Fibroblast of gingiva (primary cell): ENCODE results near the gene FAM217A.
"Not testable (repeated sequence)": the region's sequence is repeated elsewhere in the genome, so short reads cannot be mapped to it uniquely, and the experiment has no call there.

Experiments
- DNase-seq: peaks from one replicate; pipeline ENCODE4 v3.0.0-alpha.2; 2011; ENCODE audit warnings: low read depth

FAM217A gene

GRCh38 chr6:4078691-4079471 is at the start of gene FAM217A:
Gene FAM217A (minus strand): TSS chr6:4079137. CDS start chr6:4077414, 1,723 bp downstream.
- DNase-seq, result no peak

- no peak for DNase-seq
Measured at GRCh38 chr6:4128072-4128471, 49.1 kb upstream of the FAM217A start.

GRCh38 chr6:4125933-4126864 is 47.3 kb upstream of the FAM217A start:
- DNase-seq, result peak; percentile 79

- DNase-seq, result no peak
Measured at GRCh38 chr6:4125500-4125899, 46.6 kb upstream of the FAM217A start.

GRCh38 chr6:4124351-4124750 is 45.4 kb upstream of the FAM217A start:
- DNase-seq, result no peak

GRCh38 chr6:4115741-4116140 is 36.8 kb upstream of the FAM217A start:
- no peak for DNase-seq

GRCh38 chr6:4114123-4114522 is 35.2 kb upstream of the FAM217A start:
- no peak for DNase-seq

GRCh38 chr6:4113649-4114048 is 34.7 kb upstream of the FAM217A start:
- peak; percentile 16 for DNase-seq

GRCh38 chr6:4112366-4112765 is 33.4 kb upstream of the FAM217A start:
- DNase-seq, result no peak

GRCh38 chr6:4109363-4109815 is 30.5 kb upstream of the FAM217A start:
- DNase-seq, result peak; percentile 89

- no peak for DNase-seq
Measured at GRCh38 chr6:4108561-4109093, 29.7 kb upstream of the FAM217A start.

GRCh38 chr6:4107873-4108272 is 28.9 kb upstream of the FAM217A start:
- no peak for DNase-seq

GRCh38 chr6:4105980-4106536 is 27.1 kb upstream of the FAM217A start:
- DNase-seq, result no peak

- DNase-seq, result no peak
Measured at GRCh38 chr6:4103929-4104328, 25.0 kb upstream of the FAM217A start.

GRCh38 chr6:4102687-4103244 is 23.8 kb upstream of the FAM217A start:
- DNase-seq, result no peak

GRCh38 chr6:4101298-4101697 is 22.4 kb upstream of the FAM217A start:
- DNase-seq, result no peak

- no peak for DNase-seq
Measured at GRCh38 chr6:4100655-4101054, 21.7 kb upstream of the FAM217A start.

- no peak for DNase-seq
Measured at GRCh38 chr6:4093288-4093687, 14.4 kb upstream of the FAM217A start.

GRCh38 chr6:4091941-4092340 is 13.0 kb upstream of the FAM217A start:
- DNase-seq, result no peak

GRCh38 chr6:4090043-4090442 is 11.1 kb upstream of the FAM217A start:
- not testable (repeated sequence) for DNase-seq

GRCh38 chr6:4088704-4089103 is 9.8 kb upstream of the FAM217A start:
- no peak for DNase-seq

- peak; percentile 4 for DNase-seq
Measured at GRCh38 chr6:4085332-4085700, 6.4 kb upstream of the FAM217A start.
